Measurements from ENCODE around the gene PCCA.

Gene PCCA

DNA sequence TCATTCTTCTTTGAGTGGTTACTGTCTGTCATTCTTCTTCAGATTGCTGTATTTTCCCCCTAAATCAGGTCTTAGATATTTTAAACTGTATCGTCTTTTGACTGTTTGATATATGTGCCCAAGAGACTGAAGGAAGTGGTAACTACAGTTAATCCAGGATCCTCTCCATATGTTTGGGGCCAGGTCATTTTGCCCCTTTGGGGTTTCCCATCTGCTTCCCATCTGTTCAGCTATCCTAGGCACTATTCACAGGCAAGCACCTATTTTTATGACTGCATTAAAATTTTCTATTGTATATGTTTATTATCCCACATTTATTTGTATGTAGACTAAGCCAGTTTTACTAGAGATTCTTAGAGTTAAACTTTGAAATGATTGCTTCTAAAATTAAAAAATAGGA lies 244.2 kb downstream of the PCCA start:
- DNase-seq = no peak
- peaks cover 34% of the 10 kb centered on the region for H3K9me3 Mint-ChIP-seq
- H3K4me3 Mint-ChIP-seq = no peak overlapping the region
- peaks cover 4% of the 10 kb centered on the region for H3K4me1 Mint-ChIP-seq
- no peak overlapping the region for H3K27ac Mint-ChIP-seq
- TF ChIP-seq CTCF (IDR thresholded peaks at IDR 0.05) = no peak
- H3K36me3 Mint-ChIP-seq (ENCODE audit: low read depth) = peaks cover 91% of the 10 kb centered on the region
- H3K27me3 Mint-ChIP-seq (ENCODE audit: low read depth, poor library complexity) = no peaks in the 10 kb centered on the region

DNA sequence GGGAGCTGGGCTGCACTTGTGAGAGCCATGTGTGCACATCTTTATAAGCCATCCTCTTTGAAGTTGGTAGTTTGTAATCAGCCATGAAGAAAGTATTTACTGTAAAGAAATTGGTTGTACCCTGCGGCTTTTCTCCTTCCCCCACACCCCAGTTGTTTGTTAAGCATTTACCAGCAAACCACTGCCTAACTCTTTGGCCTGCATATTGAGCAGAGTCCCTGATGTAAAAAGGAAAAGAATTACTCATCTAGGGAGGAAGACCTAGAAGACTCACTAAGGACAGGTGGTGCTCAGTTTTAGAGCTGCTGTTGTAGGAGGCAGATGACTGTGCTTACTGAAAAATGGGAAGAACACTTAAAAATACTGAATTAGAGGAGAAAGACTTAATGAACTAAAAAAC lies 245.3 kb downstream of the PCCA start:
- Mint-ChIP-seq H3K4me3 (no peak overlapping the region), H3K27ac (no peak overlapping the region), H3K27me3 (ENCODE audit: low read depth, poor library complexity) (no peaks in the 10 kb centered on the region), H3K36me3 (ENCODE audit: low read depth) (peaks cover 92% of the 10 kb centered on the region), H3K4me1 (peaks cover 4% of the 10 kb centered on the region), H3K9me3 (peaks cover 32% of the 10 kb centered on the region)
- DNase-seq = no peak
- no peak for TF ChIP-seq CTCF (IDR thresholded peaks at IDR 0.05)

GRCh38 chr13:100336795-100337516 lies 248.1 kb downstream of the PCCA start:
- H3K27me3 Mint-ChIP-seq (ENCODE audit: low read depth, poor library complexity) = no peaks in the 10 kb centered on the region
- TF ChIP-seq CTCF (IDR thresholded peaks at IDR 0.05) = no peak
- H3K27ac Mint-ChIP-seq = no peak overlapping the region
- peaks cover 31% of the 10 kb centered on the region for H3K9me3 Mint-ChIP-seq
- no peak overlapping the region for H3K4me3 Mint-ChIP-seq
- peaks cover 94% of the 10 kb centered on the region for H3K36me3 Mint-ChIP-seq (ENCODE audit: low read depth)
- H3K4me1 Mint-ChIP-seq = peaks cover 4% of the 10 kb centered on the region
- no peak for DNase-seq

DNA sequence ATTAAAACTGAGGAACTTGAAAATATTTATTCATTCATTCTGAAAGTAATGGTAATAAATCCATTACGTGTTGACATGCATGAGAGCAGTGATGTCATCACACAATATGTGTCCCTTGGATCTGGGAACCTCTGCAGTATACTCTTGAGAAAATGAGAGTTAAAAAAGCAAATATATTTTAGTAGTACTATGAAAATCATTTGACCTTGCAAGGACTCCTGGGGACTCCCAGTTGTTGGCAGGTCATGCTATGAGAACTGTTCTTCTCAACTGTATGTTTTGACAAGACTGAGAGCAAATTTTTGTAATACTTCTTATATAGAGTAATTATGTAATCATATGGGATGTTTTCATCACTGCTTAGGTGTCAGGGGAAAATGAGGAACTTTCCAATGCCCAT lies 249.4 kb downstream of the PCCA start:
- no peak for DNase-seq
- peaks cover 34% of the 10 kb centered on the region for H3K9me3 Mint-ChIP-seq
- H3K27me3 Mint-ChIP-seq (ENCODE audit: low read depth, poor library complexity) = no peaks in the 10 kb centered on the region
- no peak for TF ChIP-seq CTCF (IDR thresholded peaks at IDR 0.05)
- no peak overlapping the region for H3K4me3 Mint-ChIP-seq
- peaks cover 94% of the 10 kb centered on the region for H3K36me3 Mint-ChIP-seq (ENCODE audit: low read depth)
- no peak overlapping the region for H3K27ac Mint-ChIP-seq
- H3K4me1 Mint-ChIP-seq = peaks cover 4% of the 10 kb centered on the region

- TF ChIP-seq CTCF (IDR thresholded peaks at IDR 0.05) = no peak
- no peak for DNase-seq
- Mint-ChIP-seq H3K4me3 (no peak overlapping the region), H3K4me1 (peaks cover 4% of the 10 kb centered on the region), H3K9me3 (peaks cover 29% of the 10 kb centered on the region), H3K27ac (no peak overlapping the region), H3K36me3 (ENCODE audit: low read depth) (peaks cover 94% of the 10 kb centered on the region), H3K27me3 (ENCODE audit: low read depth, poor library complexity) (no peaks in the 10 kb centered on the region)
Observed at GRCh38 chr13:100339411-100339940, 250.6 kb downstream of the PCCA start.

DNA sequence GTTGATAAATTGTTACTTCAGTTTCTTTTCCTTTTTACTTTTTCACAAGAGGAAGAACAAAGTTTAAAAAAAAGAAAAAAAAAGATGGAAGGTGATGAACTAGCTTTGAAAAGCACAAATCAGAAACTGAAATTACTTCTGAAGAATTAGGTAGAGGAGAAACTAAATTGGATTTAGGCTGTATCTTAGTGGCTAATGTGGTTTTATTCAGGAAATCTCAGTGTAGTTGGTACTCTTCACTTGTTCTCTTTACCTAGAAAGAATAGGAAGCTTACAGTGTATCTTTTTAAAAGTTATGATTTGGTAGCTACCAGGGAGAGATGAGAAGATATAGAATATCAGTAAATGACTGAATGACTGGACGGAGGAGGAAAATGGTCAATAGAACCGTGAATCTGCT lies 252.0 kb downstream of the PCCA start:
- H3K36me3 Mint-ChIP-seq (ENCODE audit: low read depth) = peaks cover 94% of the 10 kb centered on the region
- DNase-seq = no peak
- no peak overlapping the region for H3K27ac Mint-ChIP-seq
- H3K9me3 Mint-ChIP-seq = peaks cover 28% of the 10 kb centered on the region
- H3K4me1 Mint-ChIP-seq = peaks cover 4% of the 10 kb centered on the region
- TF ChIP-seq CTCF (IDR thresholded peaks at IDR 0.05) = no peak
- no peak overlapping the region for H3K4me3 Mint-ChIP-seq
- no peaks in the 10 kb centered on the region for H3K27me3 Mint-ChIP-seq (ENCODE audit: low read depth, poor library complexity)
